NCI-H1105 (cell line): ENCODE results near the gene MBNL2.

Experiments
- DNase-seq: peaks from one replicate; lab custom pipeline; 2025; lab: John Stamatoyannopoulos, UW

MBNL2 gene

DNA sequence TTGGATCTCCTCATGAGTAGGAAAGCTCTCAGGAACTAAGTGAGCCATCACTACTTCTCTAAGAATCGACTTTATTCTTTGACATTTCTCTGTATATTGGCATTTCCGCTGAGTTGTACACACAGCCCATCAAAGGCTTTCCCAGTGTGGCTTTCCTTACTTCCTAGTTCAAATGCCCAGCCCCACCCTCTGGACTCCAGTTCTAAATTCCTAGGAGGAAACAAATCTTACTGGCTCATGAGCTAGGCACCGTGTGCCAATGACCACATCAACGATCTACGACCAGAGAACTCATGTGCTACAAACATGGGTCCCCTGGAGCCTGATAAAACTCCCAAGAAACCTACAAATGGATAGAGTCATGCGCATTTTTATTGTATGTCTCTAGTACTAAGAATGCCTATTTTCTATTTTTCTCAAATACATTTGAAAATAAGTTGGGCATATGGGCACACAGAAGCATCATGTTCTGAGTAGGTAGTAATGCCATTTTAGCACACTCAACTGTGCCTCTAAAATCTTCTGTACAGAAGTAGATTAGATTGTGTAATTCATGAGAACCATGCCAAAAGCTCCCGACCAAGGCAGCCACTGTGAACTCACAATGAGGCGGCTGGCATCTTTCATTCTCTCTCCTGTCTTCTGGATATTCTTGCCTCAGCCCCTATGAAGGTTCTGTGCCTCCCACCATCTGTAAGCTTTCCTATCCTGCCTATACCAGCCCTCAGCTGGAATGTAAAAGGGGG, 201.3 kb downstream of the MBNL2 start:
- no peak for DNase-seq

GRCh38 chr13:97425590-97425989, 203.5 kb downstream of the MBNL2 start:
- no peak for DNase-seq

- DNase-seq, result no peak
Measured at GRCh38 chr13:97426695-97427094, 204.6 kb downstream of the MBNL2 start.

- no peak for DNase-seq
Measured at GRCh38 chr13:97429681-97430081, 207.5 kb downstream of the MBNL2 start.

GRCh38 chr13:97430296-97430695, 208.2 kb downstream of the MBNL2 start:
- DNase-seq, result no peak

- no peak for DNase-seq
Measured at GRCh38 chr13:97431171-97431764, 209.1 kb downstream of the MBNL2 start.

- DNase-seq, result no peak
Measured at GRCh38 chr13:97432232-97432916, 210.2 kb downstream of the MBNL2 start.

- DNase-seq, result peak; percentile 95
Measured at GRCh38 chr13:97432917-97433726, 211.0 kb downstream of the MBNL2 start.

- peak; percentile 73 for DNase-seq
Measured at GRCh38 chr13:97433727-97434396, 211.7 kb downstream of the MBNL2 start, which contains the start of gene RAP2A. RAP2A (plus strand) TSS chr13:97434169; CDS start chr13:97434471, 302 bp downstream.

GRCh38 chr13:97434397-97435201, 212.5 kb downstream of the MBNL2 start:
- no peak for DNase-seq

GRCh38 chr13:97435323-97435722, 213.2 kb downstream of the MBNL2 start:
- no peak for DNase-seq

- DNase-seq, result no peak
Measured at GRCh38 chr13:97435794-97436193, 213.7 kb downstream of the MBNL2 start.

DNA sequence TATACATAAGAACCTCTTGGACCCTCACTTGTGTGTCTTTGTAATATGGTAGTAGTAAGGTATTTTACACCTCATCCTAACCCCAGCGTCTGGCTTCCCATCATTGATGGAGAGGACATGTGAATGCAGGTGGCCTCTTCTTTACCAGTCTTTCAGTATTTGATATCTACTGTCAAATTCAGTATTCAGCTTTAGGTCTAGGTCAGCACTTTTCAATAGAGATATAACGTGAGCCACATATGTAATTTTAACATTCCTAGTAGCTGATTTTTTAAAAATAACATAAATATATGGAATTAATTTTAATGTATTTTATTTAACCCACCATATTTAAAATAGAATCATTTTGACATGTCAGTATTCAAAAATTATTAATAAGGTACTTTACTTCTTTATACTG, 214.7 kb downstream of the MBNL2 start:
- no peak for DNase-seq

DNA sequence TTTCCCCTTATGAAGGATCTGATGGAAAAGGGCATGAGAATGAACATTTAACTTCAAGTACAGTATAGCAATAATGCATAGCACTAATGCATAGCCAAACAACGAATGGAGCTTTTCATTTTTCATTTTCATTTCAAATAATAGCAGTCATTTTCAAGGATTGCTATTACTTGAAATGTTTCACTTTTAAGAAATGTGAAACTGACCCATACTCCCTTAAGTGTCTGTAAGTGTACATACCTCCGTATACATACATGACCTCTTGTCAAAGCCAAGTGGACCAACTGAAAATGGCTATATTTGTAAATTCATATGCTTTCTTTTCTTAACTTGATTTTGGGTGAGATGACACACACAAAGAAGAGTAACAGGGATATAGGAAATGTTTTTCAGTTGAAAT, 215.6 kb downstream of the MBNL2 start:
- DNase-seq, result no peak

DNA sequence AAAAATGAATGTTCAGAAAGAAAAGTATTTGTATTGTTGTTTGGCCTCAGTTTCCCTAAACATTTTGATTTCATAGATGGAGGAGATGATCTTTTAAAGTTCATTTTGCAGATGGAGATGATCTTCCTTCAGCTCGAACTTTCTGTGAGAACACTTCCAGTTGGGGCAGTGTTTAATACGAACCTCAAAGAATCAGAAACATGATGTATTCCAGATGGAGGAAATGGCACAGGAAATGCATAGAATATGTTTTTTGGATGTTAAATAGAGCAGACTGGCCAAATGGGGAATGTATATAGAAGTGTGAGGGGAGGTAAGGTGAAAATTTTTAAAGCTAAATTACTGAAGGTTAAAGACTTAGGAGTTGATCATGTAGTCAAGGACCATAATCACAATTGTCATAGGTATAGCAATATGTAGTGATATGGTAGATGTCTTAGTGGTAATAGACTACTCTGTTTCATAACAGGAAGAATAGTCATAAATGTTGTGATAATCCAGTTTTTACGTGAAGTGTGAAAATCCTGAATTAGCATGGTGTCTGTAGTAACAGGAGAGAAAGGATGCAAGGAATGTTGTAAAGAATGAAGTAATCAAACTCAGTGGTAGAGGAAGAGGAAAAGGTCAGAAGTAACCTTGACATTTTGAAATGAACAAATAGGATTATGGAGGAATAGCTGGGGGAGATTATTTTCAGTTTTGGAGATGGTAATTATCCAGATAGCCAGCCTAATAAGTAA, 216.9 kb downstream of the MBNL2 start:
- no peak for DNase-seq

GRCh38 chr13:97440598-97441170, 218.6 kb downstream of the MBNL2 start:
- DNase-seq, result no peak

GRCh38 chr13:97441368-97441767, 219.2 kb downstream of the MBNL2 start:
- no peak for DNase-seq
